CD4-positive, alpha-beta T cell treated with Interleukin-17A for 1 hour (primary cell): ENCODE measurements around the gene CIAO3.
"Not testable (repeated sequence)": the region's sequence is repeated elsewhere in the genome, so short reads cannot be mapped to it uniquely, and the experiment has no call there.

Experiments used
- DNase-seq: peaks from one replicate; pipeline ENCODE4 v3.0.0-alpha.2; 2020

CIAO3 gene

DNA sequence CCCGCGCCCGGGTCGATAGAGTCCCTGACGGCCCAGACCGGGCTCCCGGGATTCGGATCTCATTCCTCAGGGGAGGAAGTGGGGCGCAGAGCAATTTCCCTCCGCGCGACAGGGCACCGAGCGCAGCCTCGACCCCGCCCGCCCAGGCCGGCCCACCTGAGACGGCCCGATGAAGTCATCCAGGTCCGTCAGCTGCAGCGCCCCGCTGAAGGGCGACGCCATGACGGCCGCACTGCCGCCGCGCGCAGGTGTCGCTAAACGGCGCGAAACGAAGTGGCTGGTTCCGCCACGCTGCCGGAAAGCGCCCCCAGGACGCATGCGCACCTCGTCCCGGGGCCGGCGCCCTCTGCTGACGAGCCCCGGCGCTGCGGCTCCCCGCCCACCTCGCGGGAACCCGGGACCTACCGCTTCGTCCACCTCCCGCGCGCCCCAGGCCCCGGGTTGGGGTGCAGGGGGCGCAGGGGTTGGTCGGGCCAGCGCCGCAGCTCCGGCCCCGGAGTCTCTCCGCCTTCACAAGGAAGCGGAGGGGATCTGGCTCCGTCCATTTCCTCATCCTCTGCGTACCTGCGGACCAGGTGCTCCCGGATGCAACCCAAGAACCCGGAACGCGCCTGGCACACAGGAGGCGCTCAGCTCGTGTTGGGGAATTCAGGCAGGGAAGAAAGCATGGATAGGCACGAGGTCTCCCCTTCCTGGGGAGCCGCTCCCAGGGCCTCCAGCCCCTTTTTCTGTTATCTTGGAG is at the start of gene CIAO3:
TSS of gene CIAO3 (minus strand) at position 234 of the 742 bp plus-strand sequence. CDS start at position 222, 12 bp downstream.
- DNase-seq = peak; percentile 92

DNA sequence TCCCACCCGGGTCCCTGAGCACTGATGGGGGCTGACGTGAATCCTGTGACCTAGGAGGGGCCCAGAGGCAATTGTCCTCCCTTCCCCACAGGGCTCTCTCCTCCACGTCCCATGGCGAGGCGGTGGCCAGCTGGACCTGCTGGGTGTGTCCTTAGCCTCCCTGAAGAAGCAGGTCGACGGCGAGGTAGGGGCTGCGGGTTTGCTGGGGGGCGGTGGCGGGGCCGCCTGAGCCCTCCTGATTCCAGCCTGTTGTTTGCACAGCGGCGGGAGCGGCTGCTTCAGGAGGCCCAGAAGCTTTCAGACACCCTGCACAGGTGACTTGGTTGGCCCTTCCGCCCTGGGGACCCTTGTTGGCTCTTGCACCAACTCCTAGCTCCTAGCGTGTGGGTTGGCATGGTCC is 49.3 kb upstream of the CIAO3 start:
- no peak for DNase-seq

DNA sequence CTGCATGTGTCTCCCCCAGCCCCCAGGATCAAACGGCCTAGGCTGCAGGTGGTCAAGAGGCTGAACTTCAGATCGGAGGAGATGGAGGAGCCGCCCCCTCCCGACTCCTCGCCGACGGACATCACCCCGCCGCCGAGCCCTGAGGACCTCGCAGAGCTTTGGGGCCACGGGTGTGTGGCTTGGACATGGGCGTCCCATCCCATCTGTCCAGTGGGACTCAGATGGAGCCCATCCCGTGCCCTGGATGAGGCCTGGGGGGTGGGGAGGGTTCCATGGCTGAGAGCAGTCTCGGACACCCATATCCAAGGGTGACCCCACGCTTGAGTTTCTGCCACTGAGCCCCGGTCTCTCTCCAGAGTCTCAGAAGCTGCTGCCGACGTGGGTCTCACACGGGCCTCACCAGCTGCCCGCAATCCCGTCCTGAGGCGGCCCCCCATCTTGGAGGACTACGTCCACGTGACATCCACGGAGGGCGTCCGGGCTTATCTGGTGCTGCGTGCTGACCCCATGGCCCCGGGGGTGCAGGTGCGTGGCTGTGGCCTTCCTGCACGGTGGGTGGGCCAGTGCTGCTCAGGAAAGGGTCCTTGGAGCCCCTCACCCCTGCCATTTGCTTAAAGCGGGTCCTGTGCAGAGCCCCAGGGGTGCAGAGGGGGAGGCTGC is 48.5 kb upstream of the CIAO3 start:
- DNase-seq = no peak

DNA sequence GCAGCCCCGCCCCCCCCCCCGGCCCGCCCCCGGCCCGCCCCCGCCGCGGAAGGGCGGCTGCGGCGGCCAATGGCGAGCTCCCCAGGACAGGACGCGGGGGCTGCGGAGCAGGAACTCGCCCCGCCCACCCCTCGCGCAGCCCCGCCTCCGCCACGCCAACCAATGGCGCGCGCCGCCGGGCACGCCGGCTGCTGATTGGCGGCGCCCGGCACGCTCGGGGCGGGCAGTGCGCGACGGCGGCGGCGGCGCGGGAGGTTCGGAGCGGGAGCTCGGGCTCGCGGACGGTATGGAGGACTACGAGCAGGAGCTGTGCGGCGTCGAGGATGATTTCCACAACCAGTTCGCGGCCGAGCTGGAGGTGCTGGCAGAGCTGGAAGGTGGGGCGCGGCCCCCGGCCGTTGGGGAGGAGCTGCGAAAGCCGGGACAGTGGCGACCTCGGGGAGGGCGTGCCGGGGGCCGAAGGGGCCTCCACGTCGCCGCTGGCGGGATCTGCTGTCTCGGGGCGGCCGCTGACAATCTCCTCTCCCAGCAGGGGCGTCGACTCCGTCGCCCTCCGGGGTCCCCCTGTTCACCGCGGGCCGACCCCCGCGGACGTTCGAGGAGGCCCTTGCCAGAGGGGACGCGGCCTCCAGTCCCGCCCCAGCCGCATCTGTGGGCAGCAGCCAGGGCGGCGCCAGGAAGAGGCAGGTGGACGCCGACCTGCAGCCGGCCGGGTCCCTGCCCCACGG is 47.8 kb upstream of the CIAO3 start, which contains the start of gene CHTF18:
TSS of gene CHTF18 (plus strand) at position 222 of the 728 bp plus-strand sequence. CDS start at position 287, 65 bp downstream.
- DNase-seq = peak; percentile 95

DNA sequence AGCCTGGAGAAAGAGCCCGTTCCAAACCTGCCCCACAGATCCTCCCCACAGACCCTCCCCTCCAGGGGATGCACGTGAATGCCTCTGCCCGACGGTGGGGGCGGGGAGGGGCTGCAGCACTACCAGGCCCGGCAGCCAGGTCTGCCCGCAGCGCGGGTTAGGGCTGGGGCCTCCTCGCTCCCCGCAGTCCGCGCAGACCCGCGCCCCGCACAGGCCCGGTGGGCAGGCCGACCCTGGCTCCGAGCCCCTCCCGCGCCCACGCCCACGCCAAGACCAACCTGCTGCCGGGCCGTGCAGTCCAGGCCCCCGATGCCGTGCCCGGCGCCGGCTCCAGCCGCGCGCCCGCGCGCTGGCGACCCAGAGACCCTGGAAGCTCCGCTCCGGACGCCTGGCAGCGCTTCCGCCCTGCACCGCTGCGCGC is 47.2 kb upstream of the CIAO3 start, which contains the start of gene RPUSD1:
TSS of gene RPUSD1 (minus strand) at position 404 of the 421 bp plus-strand sequence. CDS start 644 bp downstream, outside the sequence.
- DNase-seq = no peak

DNA sequence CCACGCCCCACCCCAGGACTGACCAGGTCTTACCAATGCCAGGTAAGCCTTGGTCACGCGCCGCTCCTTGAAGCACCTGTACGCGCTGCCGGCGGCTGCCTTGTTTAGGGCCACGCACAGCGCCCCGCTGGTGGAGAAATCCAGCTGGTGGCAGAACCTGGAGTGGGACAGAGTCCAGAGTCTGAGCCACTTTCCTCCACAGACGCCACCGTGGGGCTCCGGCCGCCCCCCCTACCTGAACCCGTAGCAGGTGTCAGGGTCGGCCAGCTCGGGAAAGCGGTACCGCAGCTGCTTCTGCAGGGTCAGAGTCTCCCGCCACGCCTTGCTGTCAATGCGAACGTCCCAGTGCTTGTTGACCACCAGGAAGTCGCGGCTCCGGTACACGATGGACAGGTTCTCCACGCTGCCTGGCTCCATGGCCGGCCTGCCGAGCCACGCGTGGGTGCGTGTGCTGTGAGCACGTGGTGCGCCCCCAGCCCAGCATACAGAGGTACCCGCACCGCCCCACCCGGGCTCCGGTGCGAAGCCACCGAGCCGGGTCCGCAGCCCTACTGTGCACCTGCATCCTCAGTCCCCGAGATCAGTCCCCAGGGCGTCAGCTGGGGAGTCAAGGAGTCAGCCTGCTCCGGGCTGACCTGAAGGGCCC is 46.6 kb upstream of the CIAO3 start:
- DNase-seq = no peak

DNA sequence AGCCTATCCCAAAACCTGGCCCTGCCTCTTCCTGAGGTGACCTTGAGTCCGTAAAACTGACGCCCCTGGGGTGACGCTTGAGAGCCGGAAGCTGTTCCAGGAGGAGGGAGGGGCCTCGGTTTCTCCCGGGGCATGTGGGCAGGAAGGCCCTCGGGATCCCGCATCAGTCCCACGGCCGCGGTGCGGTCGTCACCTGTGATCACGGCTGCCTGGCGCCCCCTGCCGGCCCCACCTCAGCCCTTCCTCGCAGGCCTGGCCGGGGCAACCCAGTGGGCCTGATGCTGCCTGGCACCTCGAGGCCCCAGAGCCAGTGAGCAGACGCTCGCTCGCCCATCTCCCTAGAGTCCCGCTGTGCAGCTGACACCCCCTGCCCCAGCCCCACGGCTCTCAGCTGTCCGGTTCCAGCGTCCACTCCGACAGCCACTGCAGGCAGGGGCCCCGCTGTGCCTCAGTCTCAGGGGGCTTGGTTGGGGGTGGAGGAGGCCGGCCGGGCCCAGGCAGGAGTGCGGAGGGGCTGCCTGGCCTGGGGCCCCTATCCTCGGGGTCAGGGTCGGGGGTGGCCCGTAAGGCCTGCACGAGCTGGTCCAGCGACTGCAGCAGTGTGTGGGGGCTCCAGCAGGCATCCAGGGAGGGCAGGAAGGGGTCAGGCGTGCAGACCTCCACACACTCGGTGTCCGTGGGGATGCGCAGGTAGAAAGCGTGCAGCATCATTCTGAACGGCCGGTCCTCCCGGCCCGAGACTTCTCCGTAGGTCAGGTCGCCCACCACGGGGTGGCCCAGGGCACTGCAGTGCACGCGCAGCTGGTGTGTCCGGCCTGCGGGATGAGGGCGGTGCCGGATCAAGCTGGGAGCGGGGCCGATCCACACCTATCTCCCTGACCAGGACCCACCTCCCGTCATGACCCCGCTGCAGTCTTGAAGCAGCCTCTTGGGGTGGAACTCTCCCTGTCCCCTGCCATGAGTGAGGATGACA is 45.1 kb upstream of the CIAO3 start:
- peak; percentile 76 for DNase-seq

DNA sequence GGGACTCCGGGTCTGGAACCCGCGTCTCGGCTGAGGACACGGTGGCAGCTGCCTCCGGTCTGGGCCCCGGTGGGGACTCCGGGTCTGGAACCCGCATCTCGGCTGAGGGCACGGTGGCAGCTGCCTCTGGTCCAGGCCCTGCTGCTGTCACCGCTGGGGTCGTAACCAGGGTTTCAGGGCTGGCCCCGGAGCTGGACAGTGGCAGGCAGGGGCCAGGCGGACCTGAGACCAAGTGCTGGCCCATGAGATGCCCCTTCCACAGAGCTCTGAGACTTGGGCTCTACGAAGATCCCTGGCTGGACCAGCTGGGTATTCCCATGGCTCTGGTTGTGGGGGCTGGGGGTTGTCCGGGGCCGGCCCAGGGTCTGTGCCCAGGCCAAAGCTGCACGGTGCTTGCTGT is 43.6 kb upstream of the CIAO3 start:
- no peak for DNase-seq

DNA sequence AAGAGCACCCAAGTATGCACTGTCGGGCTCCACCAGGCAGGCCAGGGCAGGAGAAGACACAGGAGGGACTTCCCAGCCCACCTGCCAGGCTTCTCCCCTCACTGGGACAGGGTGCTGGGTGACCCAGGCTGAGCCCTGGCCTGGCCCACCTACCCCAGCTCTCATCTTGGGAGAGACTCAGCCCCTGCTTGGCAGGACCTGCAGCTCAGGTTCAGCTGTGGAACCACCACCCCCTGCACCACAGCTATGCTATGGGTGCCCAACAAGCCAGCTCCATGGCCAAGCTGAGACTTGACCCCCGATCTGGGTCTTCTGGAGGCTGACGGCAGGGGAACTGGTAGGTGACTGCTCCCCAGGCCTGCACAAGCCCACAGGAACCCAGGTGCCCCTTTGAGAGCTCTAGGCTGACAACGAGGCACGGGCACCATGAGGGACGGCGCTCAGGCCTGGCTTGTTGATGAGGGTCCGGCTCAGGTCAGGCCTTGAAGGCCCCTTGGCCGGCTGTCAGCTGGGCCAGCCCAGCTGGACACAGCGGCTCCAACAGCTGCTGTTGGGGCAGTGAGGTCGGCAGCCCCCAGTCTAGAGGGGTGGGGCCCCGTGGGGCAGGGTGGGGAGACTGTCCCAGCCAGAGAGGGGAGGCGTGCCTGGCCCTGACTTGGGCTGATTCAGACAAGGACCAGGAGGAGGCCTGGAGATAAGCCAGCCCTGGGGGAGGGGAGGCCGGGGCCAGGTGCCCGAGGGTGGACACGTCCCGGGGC is 42.8 kb upstream of the CIAO3 start:
- no peak for DNase-seq

DNA sequence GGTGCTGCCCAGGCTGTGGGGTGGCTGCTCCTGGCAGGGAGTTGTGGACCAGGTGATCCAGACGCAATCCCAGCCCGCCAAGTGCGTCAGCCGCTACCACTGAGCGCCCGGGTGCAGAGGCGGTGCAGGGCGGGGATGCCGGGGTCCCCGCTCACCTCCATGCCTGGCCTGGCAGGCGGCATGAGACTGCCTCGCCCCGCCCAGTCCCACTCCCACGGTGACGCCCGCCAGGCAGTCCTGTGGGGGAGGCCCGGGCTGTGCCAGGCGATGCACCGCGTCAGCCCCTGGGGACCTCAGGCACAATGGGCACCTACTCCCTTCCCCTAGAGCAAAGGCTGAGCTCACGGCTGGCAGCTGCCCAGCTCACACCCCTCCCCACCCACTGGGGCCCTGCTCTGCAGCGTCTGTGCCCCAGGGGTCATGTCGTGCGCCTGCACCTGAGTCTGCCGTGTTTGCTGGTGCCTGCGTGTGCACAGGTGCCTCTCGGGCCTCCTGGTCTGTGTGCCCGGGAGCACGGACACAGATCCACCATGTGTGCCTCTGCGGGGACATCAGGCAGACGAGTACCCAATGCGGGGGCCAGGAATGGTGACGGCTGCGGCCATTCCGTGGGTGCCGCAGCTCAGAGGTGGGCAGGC is 42.1 kb upstream of the CIAO3 start:
- DNase-seq = no peak

DNA sequence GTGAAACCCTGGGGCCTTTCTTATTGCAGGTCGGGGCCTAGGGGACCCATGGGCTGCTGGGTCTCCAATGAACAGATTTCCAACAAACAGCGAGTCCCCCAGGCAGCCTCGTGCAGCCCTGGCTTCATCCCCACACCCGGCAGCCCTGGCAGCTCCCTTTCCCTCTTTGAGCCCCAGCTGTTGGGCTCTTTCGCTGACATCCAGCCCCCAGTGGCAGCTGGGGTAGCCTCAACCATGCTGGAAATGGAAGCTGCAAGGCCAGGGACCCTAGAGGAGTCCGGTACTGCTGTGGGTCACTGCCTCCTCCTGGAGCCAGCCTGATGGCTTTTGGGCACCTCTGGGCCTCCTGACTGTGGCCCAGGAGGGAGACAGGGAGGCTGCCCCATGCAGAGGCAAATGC is 41.5 kb upstream of the CIAO3 start:
- DNase-seq = no peak

DNA sequence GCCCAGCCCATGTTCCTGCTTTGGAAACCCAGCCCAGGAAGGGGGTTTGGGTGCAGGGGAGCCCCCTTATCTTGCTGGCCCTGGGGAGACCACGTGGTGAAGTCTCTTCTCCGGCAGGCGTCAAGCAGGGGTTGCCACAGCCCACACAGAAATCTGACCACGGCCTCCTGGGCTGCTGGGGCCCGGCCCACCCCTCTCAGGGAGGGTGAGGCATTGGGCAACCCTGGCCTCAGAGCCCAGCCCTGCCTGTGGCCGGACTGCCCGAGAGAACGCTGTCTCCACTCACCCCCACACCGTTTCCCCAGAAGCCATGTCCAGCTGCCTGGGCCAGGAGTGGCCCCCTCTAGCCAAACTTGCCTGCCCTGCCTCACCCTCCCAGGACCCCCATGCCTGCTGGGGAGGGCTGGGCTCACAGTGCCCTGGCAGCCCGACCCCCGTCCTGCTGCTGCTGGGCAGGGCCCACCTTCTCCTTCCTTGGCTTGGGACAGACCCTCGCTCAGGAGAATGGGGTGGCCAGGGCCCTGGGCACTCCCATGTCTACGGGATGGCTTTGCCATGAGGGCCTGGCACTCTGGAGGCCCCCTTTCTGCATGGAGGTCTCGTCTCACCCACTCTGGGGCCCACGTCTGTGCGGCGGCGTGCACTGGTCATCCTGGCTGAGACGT is 40.7 kb upstream of the CIAO3 start:
- DNase-seq = no peak

DNA sequence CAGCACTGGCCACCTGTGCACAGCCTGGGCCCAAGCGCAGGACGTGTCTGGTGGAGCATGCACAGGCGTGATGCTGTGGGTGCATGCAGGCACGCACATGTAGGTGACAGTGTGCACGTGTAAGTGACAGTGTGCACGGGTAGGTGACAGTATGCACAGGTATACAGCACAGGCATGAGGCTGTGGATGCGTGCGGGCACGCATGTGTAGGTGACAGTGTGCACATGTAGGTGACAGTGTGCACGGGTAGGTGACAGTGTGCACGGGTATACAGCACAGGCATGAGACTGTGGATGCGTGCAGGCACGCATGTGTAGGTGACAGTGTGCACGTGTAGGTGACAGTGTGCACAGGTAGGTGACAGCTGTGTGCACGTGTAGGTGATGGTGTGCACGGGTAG is 39.5 kb upstream of the CIAO3 start:
- no peak for DNase-seq

DNA sequence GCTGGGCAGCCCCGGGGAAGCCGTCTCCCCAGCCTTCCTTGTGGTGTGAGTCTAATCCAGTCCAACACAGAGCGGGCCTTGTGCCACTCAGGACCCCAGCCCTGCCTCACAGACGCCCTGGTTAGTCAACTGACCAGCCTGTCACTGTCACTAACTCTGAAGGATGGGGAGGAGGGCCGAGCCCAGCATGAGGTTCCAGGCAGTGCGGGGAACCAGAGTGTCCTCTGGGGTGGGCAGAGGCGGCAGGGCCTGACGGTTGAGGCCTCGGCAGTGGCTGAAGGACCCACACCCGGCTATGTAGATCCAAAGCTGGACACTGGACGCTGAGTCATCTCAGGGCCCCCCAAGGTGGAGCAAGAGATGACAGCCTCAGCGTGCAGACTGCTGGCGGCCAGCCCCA is 38.8 kb upstream of the CIAO3 start:
- no peak for DNase-seq

DNA sequence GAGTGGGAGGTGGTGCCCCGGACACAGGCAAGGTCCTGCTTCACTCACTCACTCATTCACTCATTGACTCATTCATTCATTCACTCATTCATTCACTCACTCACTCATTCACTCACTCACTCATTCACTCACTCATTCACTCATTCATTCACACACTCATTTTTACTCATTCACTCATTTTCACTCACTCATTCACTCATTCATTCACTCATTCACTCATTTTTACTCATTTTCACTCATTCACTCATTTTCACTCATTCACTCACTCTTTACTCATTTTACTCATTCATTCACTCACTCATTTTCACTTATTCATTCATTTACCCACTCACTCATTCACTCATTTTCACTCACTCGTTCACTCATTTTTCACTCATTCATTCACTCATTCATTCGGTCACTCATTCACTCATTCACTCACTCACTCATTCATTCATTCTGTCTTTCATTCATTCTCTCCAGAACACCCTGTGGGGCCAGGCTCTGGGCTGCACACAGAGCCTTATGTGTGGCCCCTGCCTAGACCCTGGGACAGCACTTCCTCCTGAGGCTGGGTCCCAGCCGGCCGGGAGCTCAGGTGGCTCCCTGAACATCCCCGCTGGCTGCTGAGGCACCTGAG is 38.2 kb upstream of the CIAO3 start:
- DNase-seq = no peak

DNA sequence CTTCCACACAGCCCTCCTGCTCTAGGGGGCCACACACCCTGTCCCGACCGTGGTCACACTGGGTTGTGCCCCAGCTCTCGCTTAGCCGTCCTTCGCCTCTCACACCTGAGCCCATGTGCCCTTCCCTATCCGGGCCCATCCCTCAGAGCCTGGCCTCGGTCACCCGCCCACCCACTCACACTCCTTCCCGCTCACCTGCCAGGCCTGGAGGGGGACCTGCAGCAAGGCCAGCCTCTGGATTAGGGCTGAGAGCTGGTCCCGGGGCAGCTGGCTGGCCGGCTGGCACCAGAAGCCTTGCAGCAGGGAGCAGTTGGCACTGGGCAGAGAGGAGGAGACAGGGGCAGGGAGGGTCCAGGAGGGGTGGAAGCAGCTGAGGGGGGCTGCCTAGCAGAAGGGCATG is 37.6 kb upstream of the CIAO3 start:
- no peak for DNase-seq

DNA sequence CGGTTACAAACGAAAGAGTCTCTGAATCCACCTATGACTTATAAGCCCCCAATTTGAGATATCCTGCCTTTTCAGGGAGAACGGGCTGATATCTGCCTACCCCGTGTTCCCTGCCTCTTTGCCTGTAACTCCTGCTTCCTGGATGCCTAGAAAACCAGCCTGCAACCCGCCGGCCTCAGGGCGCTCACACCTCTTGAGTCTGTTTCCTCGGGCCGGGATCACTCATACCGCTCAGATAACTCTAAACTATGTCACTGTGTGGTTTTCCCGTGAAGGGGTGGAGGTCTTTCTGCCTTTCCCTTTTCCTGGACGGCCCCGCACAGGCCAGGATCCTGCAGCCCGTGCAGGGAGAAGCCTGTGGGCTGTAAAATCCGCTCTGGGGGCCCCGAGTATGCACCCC is 37.0 kb upstream of the CIAO3 start:
- DNase-seq = no peak

DNA sequence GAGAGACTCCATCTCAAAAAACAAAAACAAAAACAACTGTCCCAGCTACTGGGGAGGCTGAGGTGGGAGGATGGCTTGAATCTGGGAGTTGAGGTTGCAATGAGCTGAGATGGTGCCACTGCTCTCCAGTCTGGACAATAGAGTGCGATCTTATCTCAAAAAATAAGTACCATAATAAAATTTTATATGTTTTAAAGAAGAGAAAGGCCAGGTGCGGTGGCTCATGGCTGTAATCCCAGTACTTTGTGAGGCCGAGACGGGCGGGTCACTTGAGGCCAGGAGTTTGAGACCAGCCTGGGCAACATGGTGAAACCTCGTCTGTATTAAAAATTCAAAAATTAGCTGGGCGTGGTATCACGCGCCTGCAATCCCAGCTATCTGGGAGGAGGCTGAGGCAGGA is 36.0 kb upstream of the CIAO3 start:
- no peak for DNase-seq

DNA sequence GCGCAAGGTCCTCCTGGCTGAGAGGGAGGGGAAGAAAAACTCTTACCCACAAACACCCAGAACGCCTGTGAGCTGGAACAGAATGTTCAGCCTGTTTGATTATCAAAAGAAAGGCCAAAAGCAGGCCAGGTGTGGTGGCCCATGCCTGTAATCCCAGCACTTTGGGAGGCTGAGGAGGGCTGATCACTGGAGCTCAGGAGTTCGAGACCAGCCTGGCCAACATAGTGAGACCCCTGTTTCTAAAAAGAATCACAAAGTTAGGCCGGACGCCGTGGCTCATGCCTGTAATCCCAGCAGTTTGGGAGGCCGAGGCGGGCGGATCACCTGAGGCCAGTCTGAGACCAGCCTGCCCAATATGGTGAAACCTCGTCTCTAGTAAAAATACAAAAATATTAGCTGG is 35.5 kb upstream of the CIAO3 start:
- not testable (repeated sequence) for DNase-seq
